Esophagus muscularis mucosa (tissue), 3 donors: ENCODE results near the gene ATP5IF1.

ENCODE experiments used
- POLR2A ChIP-seq: fragments of 450-650 bp; IDR thresholded peaks from one replicate; pipeline ENCODE4 v1.6.1; 2017; ENCODE audit warnings: antibody characterized with exemption, moderate library complexity, mild to moderate bottlenecking, low read depth
- POLR2AphosphoS5 ChIP-seq, 2 donors: sonication (generic); formaldehyde crosslinking; IDR thresholded peaks; one replicate each; pipeline ENCODE4 v1.6.1; 2017; ENCODE audit warnings: antibody characterized with exemption in 2 of 2
- TF ChIP-seq, protein P1 (sequence below), 3 experiments: fragments of 200-600 bp in 2 of 3; fragments of 450-650 bp in 1 of 3; sonication (generic) in 2 of 3; IDR thresholded peaks; one replicate each; pipeline ENCODE4 v1.5.1; 2017 to 2019; ENCODE audit warnings: antibody characterized with exemption in 3 of 3, mild to moderate bottlenecking in 2 of 3, moderate library complexity in 1 of 3

GRCh38 chr1:28190337-28190979 is 45.5 kb upstream of the ATP5IF1 start:
- no peak for TF ChIP-seq POLR2A
- TF ChIP-seq, protein P1, sequence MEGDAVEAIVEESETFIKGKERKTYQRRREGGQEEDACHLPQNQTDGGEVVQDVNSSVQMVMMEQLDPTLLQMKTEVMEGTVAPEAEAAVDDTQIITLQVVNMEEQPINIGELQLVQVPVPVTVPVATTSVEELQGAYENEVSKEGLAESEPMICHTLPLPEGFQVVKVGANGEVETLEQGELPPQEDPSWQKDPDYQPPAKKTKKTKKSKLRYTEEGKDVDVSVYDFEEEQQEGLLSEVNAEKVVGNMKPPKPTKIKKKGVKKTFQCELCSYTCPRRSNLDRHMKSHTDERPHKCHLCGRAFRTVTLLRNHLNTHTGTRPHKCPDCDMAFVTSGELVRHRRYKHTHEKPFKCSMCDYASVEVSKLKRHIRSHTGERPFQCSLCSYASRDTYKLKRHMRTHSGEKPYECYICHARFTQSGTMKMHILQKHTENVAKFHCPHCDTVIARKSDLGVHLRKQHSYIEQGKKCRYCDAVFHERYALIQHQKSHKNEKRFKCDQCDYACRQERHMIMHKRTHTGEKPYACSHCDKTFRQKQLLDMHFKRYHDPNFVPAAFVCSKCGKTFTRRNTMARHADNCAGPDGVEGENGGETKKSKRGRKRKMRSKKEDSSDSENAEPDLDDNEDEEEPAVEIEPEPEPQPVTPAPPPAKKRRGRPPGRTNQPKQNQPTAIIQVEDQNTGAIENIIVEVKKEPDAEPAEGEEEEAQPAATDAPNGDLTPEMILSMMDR (IDR thresholded peaks at IDR 0.05), result no peak
- TF ChIP-seq POLR2AphosphoS5 (IDR thresholded peaks at IDR 0.05), result no peak
